IgD-negative memory B cell (primary cell): ENCODE data around the gene RAG2. TPM values are rescaled to one million over a fixed set of nuclear protein-coding genes. Genes with fewer than 3 reads are reported as not detected.
A peak's percentile ranks its signal among the peaks of the same experiment; 100 is the strongest.

Experiments used
- H3K27ac Mint-ChIP-seq, 3 donors: one replicate each; pipeline ENCODE4 v1.8.0; 2020 to 2022; ENCODE audit warnings: mild to moderate bottlenecking in 3 of 3, mixed read lengths in 3 of 3, moderate library complexity in 1 of 3
- H3K27me3 Mint-ChIP-seq: one replicate; pipeline ENCODE4 v1.8.0; 2021; ENCODE audit warnings: mixed read lengths
- H3K36me3 Mint-ChIP-seq: one replicate; pipeline ENCODE4 v1.8.0; 2020; ENCODE audit warnings: mild to moderate bottlenecking, mixed read lengths
- H3K4me1 Mint-ChIP-seq, 3 donors: one replicate each; pipeline ENCODE4 v1.8.0; 2020 to 2022; ENCODE audit warnings: mixed read lengths in 3 of 3, mild to moderate bottlenecking in 1 of 3
- H3K4me3 Mint-ChIP-seq, 4 donors: one replicate each; pipeline ENCODE4 v1.8.0; 2020 to 2022; ENCODE audit warnings: mild to moderate bottlenecking in 4 of 4, mixed read lengths in 4 of 4, moderate library complexity in 3 of 4
- H3K9me3 Mint-ChIP-seq, 3 donors: one replicate each; pipeline ENCODE4 v1.8.0; 2020 to 2021; ENCODE audit warnings: mixed read lengths in 3 of 3, mild to moderate bottlenecking in 1 of 3
- polyA plus RNA-seq: library from polyadenylated mRNA; unstranded; fragments of 300-500 nt; fragmentation: Illumina TruSeq; gene quantifications from one replicate; pipeline ENCODE4 v1.2.3, GENCODE V29; 2021

Gene RAG2
- polyA plus RNA-seq, 1 donor from 2014 or later: not detected

DNA sequence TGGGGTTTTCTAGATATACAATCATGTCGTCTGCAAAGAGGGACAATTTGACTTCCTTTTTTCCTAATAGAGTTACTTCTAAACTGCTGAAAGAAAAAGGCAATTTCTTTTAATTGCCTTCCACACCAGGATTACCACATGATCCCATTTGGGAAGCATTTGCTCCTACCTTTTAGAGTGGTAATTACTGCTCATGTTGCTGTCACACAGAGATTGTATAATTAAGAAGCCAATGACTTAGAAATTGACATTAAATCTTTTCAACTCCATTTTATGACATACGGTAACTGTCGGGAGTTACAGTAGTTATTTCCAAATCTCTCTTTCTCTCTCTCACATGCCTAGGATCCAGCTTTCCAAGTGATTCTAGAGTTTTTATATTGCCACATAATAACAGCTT lies 17.8 kb upstream of the RAG2 start:
- H3K4me1 Mint-ChIP-seq: peaks cover 3 to 7% (median 4%) of the 10 kb centered on the region in 3 donors
- peaks cover 20% of the 10 kb centered on the region for H3K27me3 Mint-ChIP-seq
- no peak overlapping the region for H3K27ac Mint-ChIP-seq
- H3K9me3 Mint-ChIP-seq: no peaks in the 10 kb centered on the region
- H3K4me3 Mint-ChIP-seq: no peak overlapping the region
- H3K36me3 Mint-ChIP-seq: no peaks in the 10 kb centered on the region

DNA sequence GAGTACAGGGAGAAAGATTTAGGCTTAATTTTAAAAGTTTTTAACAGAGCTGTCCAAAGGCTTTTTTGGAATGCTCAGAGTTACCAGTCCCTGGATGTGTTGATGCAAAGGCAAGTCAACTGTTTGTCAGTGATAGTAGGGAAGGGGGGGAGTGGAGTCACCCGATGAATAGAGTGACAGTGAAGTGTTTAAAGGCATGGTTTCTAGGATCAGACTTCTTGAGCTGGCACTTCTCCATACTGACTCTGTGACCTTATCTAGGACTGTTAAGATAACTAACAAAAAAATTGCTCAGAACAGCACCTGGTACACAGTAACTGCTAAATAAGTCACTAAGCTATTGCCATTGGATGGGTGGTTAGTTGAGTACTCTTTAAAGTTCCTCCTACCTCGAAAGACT lies 11.3 kb upstream of the RAG2 start:
- Mint-ChIP-seq H3K4me3 (no peak overlapping the region), H3K27me3 (peaks cover 18% of the 10 kb centered on the region), H3K4me1 (no peaks in the 10 kb centered on the region), H3K9me3 (no peaks in the 10 kb centered on the region), H3K27ac (no peak overlapping the region), H3K36me3 (no peaks in the 10 kb centered on the region)

DNA sequence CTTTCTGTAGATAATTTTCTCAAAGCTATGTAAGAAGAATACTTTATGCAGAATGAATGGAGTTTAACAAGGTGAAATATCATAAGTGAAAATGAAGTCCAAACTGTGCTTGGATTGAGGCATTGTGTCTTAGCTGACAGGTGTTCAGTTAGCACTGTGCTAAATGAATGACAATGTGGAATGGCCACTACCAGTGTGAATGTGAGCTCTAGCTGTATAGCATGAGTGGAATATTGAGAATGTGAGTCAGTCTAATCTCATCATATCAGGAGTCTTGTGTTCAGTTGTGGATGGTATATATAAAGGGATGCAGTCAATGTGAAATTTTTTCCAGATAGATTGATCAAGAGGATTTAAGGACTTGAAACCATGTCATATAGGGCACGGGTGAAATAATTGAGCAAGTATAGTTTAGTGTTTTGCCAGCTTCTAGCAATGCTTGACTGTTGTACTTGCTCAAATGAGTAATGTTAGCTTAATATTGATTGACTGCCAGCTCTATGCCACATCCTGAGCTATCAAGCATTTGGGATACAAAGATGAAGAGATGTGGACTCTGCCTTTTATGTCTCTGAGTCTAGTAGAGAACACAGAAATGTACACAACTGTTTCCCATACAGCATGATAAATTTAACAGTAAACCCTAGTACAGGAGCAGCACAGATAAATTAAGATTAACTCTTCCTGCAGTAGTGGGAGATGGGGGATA lies 10.6 kb upstream of the RAG2 start:
- H3K9me3 Mint-ChIP-seq: no peaks in the 10 kb centered on the region
- H3K4me3 Mint-ChIP-seq: no peak overlapping the region
- H3K27me3 Mint-ChIP-seq: peaks cover 24% of the 10 kb centered on the region

DNA sequence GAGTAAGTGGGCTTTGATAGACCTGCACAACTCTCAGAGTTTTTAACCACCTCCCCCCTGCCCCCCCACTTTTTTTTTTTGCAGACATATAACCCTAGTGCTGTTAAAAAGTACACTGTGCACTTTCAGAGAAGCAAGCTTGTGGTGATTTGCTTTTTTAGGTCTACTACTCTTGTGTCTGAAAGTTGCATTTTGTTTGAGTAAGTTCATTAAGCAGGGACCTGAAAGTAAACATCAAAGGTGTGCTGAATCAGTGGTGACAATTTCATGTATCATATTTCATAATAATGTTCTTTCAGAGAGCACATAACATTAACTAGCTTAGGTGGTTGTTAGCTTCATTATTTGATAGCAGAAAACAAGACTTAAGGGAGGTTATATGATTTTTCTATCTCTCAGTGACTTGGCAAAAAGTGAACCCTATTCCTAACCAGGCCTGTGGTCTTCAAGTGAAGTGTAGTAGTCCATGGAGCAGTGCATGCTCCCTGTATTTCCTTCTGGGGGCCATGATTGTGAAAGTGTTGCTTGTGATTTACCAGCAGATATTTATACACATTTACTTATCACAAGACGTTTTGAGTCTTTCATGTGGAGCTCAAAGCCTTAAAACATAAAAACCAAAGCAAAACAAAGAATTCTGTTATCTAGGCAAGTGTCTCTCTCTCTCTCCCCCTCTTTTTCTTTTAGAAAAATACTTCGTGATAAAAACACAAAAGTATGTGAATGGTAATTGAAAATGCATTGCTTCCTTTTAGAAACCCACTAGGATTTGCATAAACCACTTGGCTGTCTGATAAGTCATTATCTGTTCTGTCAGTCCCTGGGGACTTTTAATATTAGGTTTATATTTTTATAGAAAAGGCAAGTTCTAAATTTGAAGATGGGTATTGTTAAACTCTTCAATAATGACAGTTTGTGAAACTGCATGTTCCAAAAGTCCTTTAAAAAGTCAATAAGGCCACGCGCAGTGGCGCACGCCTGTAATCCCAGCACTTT lies 7.5 kb upstream of the RAG2 start:
- H3K4me1 Mint-ChIP-seq: no peaks in the 10 kb centered on the region
- H3K27me3 Mint-ChIP-seq: peaks cover 26% of the 10 kb centered on the region
- no peak overlapping the region for H3K4me3 Mint-ChIP-seq
- H3K27ac Mint-ChIP-seq: no peak overlapping the region
- no peaks in the 10 kb centered on the region for H3K9me3 Mint-ChIP-seq
- no peaks in the 10 kb centered on the region for H3K36me3 Mint-ChIP-seq

More for the DNA sequence above, 10.6 kb upstream of the RAG2 start:
- Mint-ChIP-seq H3K36me3 (no peaks in the 10 kb centered on the region), H3K27ac (no peak overlapping the region), H3K4me1 (no peaks in the 10 kb centered on the region)

GRCh38 chr11:36602135-36602534 lies 4.1 kb upstream of the RAG2 start:
- Mint-ChIP-seq H3K4me1 (no peaks in the 10 kb centered on the region), H3K9me3 (no peaks in the 10 kb centered on the region), H3K27ac (no peak overlapping the region), H3K27me3 (peaks cover 28% of the 10 kb centered on the region), H3K4me3 (no peak overlapping the region), H3K36me3 (no peaks in the 10 kb centered on the region)

DNA sequence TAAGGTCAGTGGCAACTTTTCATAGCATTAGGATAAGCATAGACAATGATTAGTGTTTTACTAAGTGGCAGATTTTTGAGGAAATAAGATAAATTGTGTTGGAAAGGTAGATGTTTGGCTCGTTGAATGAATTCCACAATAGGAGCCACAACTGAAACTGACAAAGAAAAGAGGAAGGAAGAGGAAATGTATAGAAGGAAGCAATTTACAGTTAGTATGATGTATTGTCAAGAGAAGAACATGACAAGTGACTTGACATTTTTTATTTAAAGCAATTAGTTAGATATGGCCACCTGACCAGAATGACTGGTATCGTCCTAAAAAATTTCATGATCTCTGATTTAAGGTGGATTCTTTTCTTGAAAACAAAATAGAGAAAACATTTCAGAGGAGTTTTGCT lies 3.1 kb upstream of the RAG2 start:
- H3K4me3 Mint-ChIP-seq: no peak overlapping the region
- no peaks in the 10 kb centered on the region for H3K4me1 Mint-ChIP-seq
- H3K36me3 Mint-ChIP-seq: no peaks in the 10 kb centered on the region
- H3K27me3 Mint-ChIP-seq: peaks cover 28% of the 10 kb centered on the region
- no peaks in the 10 kb centered on the region for H3K9me3 Mint-ChIP-seq
- no peak overlapping the region for H3K27ac Mint-ChIP-seq

DNA sequence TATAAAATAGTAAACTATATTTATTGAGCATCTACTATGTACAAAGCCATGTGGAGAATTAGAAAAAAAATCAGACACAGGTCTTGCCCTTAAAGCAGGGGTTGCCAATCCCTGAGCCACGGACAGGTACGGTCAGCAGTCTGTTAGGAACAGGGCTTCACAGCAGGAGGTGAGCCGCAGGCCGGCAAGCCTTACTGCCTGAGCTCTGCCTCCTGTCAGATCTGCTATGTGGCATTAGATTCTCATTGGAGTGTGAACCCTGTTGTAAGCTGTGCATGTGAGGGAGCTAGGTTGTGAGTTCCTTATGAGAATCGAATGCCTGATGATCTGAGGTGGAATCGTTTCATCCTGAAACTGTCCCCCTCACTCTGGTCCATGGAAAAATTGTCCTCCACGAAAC lies 2.1 kb upstream of the RAG2 start:
- no peaks in the 10 kb centered on the region for H3K4me1 Mint-ChIP-seq
- H3K27me3 Mint-ChIP-seq: peaks cover 27% of the 10 kb centered on the region
- H3K9me3 Mint-ChIP-seq: no peaks in the 10 kb centered on the region

GRCh38 chr11:36596880-36597279 lies 1.2 kb downstream of the RAG2 start:
- Mint-ChIP-seq H3K4me1 (peaks cover 4 to 5% (median 5%) of the 10 kb centered on the region in 3 donors), H3K4me3 (no peak overlapping the region), H3K27me3 (peaks cover 28% of the 10 kb centered on the region), H3K27ac (no peak overlapping the region), H3K36me3 (no peaks in the 10 kb centered on the region), H3K9me3 (no peaks in the 10 kb centered on the region)

More for the DNA sequence above, 2.1 kb upstream of the RAG2 start:
- Mint-ChIP-seq H3K4me3 (no peak overlapping the region), H3K36me3 (no peaks in the 10 kb centered on the region), H3K27ac (no peak overlapping the region)

GRCh38 chr11:36594316-36594989 lies 3.6 kb downstream of the RAG2 start, which contains the start of gene IFTAP:
TSS of gene IFTAP (plus strand) at chr11:36594502. CDS start at chr11:36610104, 15,602 bp downstream.
- H3K36me3 Mint-ChIP-seq: no peaks in the 10 kb centered on the region
- H3K27ac Mint-ChIP-seq: no peak within 1 kb of the TSS
- peak within 1 kb of the TSS; percentile 72 to 88 (median 82) for H3K4me3 Mint-ChIP-seq

DNA sequence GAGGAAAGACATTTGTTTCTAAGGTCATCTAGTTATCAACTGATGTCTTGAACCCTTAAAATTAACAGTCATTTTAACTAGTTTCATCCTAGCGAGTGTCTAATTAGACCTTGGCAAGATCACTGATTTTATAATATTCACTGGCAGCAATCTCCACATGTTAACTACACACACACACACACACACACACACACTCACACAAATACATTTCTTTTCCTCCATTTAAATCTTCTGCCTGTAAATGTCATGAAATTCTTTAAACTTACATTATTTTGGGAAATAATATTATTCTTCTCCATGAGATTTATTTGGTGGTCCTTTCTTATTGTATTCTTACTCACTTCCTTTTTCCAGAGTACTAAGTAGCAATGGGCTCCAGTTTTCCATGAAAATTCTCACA lies 6.6 kb downstream of the RAG2 start:
- no peak overlapping the region for H3K27ac Mint-ChIP-seq
- H3K4me1 Mint-ChIP-seq: peaks cover 4 to 5% (median 5%) of the 10 kb centered on the region in 3 donors
- no peak overlapping the region for H3K4me3 Mint-ChIP-seq
- peaks cover 26% of the 10 kb centered on the region for H3K27me3 Mint-ChIP-seq
- H3K9me3 Mint-ChIP-seq: no peaks in the 10 kb centered on the region
- H3K36me3 Mint-ChIP-seq: no peaks in the 10 kb centered on the region

More at GRCh38 chr11:36594316-36594989, 3.6 kb downstream of the RAG2 start, which contains the start of gene IFTAP:
- H3K27me3 Mint-ChIP-seq: peaks cover 29% of the 10 kb centered on the region
- peaks cover 4 to 5% (median 5%) of the 10 kb centered on the region in 3 donors for H3K4me1 Mint-ChIP-seq
- H3K9me3 Mint-ChIP-seq: no peaks in the 10 kb centered on the region

DNA sequence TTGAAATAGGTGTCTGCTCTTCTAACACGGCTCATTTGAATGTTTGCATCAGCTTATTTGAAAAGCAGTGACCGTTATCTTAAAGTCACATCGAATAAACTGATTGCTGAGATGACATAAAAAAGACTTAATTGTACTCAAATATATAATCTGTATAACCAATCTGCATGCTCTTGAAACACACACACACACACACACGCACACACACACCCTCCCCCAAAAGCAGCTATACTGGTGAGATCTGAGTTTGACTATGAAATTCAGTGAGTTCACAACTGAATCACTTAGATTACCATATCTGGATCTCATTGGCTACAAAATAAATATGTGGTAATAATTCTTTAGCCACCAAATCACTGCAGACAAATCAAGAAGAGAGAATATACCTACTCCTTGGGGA lies 7.5 kb downstream of the RAG2 start:
- peaks cover 26% of the 10 kb centered on the region for H3K27me3 Mint-ChIP-seq

GRCh38 chr11:36588099-36588498 lies 9.9 kb downstream of the RAG2 start:
- no peaks in the 10 kb centered on the region for H3K36me3 Mint-ChIP-seq
- peaks cover 13% of the 10 kb centered on the region for H3K27me3 Mint-ChIP-seq
- no peaks in the 10 kb centered on the region for H3K4me1 Mint-ChIP-seq
- no peak overlapping the region for H3K27ac Mint-ChIP-seq
- no peaks in the 10 kb centered on the region for H3K9me3 Mint-ChIP-seq
- H3K4me3 Mint-ChIP-seq: no peak overlapping the region

More for the DNA sequence above, 7.5 kb downstream of the RAG2 start:
- Mint-ChIP-seq H3K9me3 (no peaks in the 10 kb centered on the region), H3K27ac (no peak overlapping the region), H3K4me1 (peaks cover 4 to 5% (median 5%) of the 10 kb centered on the region in 3 donors), H3K36me3 (no peaks in the 10 kb centered on the region), H3K4me3 (no peak overlapping the region)

GRCh38 chr11:36586543-36586942 lies 11.5 kb downstream of the RAG2 start:
- H3K4me3 Mint-ChIP-seq: no peak overlapping the region
- H3K27ac Mint-ChIP-seq: no peak overlapping the region
- H3K9me3 Mint-ChIP-seq: peaks cover 3 to 8% (median 3%) of the 10 kb centered on the region in 3 donors
- H3K36me3 Mint-ChIP-seq: no peaks in the 10 kb centered on the region
- H3K4me1 Mint-ChIP-seq: no peaks in the 10 kb centered on the region
- peaks cover 7% of the 10 kb centered on the region for H3K27me3 Mint-ChIP-seq

GRCh38 chr11:36583667-36584066 lies 14.4 kb downstream of the RAG2 start:
- peaks cover 6% of the 10 kb centered on the region for H3K36me3 Mint-ChIP-seq
- no peaks in the 10 kb centered on the region for H3K4me1 Mint-ChIP-seq
- H3K27me3 Mint-ChIP-seq: peaks cover 6% of the 10 kb centered on the region
- no peak overlapping the region for H3K4me3 Mint-ChIP-seq
- H3K27ac Mint-ChIP-seq: no peak overlapping the region
- H3K9me3 Mint-ChIP-seq: peaks cover 3 to 12% (median 3%) of the 10 kb centered on the region in 3 donors

GRCh38 chr11:36581536-36581935 lies 16.5 kb downstream of the RAG2 start:
- Mint-ChIP-seq H3K4me3 (no peak overlapping the region), H3K27me3 (peaks cover 6% of the 10 kb centered on the region), H3K9me3 (peaks cover 3 to 12% (median 3%) of the 10 kb centered on the region in 3 donors), H3K27ac (no peak overlapping the region), H3K4me1 (no peaks in the 10 kb centered on the region), H3K36me3 (peaks cover 6% of the 10 kb centered on the region)
